ENCODE data around the gene NEURL1. TPM values are rescaled to one million over a fixed set of nuclear protein-coding genes. Genes with fewer than 3 reads are reported as not detected.

Gene NEURL1
- total RNA-seq, 4 donors from 2014 or later: 40.4 to 51.8 (median 45.8) TPM

DNA sequence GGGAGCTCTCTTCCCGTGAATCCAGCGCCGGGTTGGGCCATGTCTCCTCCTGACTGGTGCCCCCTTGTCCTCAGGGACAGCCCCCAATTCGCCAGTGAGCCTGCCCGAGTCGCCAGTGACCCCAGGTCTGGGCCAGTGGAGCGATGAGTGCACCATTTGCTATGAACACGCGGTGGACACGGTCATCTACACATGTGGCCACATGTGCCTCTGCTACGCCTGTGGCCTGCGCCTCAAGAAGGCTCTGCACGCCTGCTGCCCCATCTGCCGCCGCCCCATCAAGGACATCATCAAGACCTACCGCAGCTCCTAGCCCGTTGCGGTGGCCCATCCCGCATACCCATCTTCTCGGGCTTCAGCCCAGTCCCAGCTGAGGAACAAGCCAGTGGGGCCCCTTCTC is 96.6 kb downstream of the NEURL1 start:
- Histone ChIP-seq H3K4me3 (no peak overlapping the region), H3K36me3 (no peaks in the 10 kb centered on the region), H3K27me3 (no peaks in the 10 kb centered on the region), H3K4me1 (no peaks in the 10 kb centered on the region), H3K9me3 (no peaks in the 10 kb centered on the region), H3K27ac (no peak overlapping the region)
- TF ChIP-seq, protein P1, sequence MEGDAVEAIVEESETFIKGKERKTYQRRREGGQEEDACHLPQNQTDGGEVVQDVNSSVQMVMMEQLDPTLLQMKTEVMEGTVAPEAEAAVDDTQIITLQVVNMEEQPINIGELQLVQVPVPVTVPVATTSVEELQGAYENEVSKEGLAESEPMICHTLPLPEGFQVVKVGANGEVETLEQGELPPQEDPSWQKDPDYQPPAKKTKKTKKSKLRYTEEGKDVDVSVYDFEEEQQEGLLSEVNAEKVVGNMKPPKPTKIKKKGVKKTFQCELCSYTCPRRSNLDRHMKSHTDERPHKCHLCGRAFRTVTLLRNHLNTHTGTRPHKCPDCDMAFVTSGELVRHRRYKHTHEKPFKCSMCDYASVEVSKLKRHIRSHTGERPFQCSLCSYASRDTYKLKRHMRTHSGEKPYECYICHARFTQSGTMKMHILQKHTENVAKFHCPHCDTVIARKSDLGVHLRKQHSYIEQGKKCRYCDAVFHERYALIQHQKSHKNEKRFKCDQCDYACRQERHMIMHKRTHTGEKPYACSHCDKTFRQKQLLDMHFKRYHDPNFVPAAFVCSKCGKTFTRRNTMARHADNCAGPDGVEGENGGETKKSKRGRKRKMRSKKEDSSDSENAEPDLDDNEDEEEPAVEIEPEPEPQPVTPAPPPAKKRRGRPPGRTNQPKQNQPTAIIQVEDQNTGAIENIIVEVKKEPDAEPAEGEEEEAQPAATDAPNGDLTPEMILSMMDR (IDR thresholded peaks at IDR 0.05): no peak
- TF ChIP-seq POLR2A (IDR thresholded peaks at IDR 0.05): no peak
- DNase-seq: no peak

DNA sequence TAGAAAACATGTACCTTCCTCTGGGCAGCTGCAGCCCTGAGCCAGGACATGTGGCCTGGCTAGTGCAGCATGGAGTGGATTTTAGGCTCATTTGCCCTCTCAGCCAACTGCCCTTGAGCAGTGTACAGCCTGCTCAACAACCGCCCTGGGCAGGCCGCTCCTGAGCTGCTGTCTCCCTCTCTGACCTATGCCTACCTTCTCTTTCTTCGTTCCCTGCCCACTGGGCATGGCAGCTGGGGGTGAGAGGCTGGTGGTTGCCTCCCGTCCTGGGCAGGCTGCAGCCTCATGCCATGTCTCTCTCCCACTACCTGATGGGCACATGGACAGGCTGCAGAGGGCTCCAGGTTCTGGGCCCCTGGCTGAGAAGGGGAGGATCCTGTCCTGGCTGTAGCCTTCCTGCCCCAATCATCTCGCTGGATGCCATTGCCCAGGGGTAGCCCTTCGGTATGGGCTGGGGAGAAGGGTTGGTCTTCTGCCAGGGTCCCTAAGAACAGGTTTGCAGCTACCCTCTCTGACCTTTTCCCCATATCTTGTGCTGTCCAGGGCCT is 97.3 kb downstream of the NEURL1 start:
- Histone ChIP-seq H3K27me3 (no peaks in the 10 kb centered on the region), H3K4me3 (no peak overlapping the region), H3K9me3 (no peaks in the 10 kb centered on the region), H3K4me1 (no peaks in the 10 kb centered on the region), H3K36me3 (no peaks in the 10 kb centered on the region), H3K27ac (no peak overlapping the region)
- TF ChIP-seq, protein P1 (IDR thresholded peaks at IDR 0.05): no peak
- no peak for TF ChIP-seq POLR2A (IDR thresholded peaks at IDR 0.05)
- DNase-seq: no peak

DNA sequence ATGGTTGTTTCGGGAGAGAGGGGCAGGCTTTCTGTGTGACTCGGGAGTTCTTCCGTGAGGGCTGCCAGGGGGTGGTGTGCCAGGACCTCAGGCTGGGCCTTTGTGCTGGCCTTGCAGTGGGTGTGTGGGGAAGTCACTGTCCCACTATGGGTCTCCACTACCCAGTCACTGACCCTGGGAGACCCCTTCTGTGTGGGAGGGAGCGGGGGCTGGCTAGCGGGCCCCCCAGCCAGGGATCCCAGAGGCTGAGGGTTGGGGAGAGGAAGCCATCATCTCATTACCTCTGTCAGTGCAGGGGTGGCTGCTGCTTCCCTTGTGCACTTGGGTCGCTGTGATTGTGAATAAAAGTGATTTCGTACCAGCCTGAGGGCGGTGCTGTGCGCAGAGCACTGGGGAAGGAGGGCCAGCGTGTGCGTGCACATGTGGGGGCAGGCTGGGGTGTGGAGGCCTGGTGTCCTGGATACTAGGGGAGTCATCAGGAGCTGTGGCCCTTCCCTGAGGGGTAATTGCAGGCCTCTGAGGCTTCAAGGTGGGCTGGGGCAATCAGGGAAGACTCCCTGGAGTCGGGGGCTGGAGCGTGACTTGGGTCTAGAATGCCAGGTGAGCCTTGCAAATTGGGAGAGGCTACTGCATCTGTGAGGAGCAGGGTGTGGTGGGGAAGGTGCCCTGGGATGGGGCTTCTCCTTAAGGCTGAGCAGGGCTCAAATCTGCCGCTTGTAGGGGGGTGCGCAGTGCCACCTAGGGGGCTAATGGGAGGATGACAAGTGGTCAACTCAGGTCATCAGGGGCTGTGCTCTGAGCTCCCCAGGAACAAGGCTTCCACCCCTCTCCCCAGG is 98.9 kb downstream of the NEURL1 start:
- Histone ChIP-seq H3K36me3 (no peaks in the 10 kb centered on the region), H3K27me3 (no peaks in the 10 kb centered on the region)
- DNase-seq: peak in 2 of 3 donors; percentile 31 to 62

DNA sequence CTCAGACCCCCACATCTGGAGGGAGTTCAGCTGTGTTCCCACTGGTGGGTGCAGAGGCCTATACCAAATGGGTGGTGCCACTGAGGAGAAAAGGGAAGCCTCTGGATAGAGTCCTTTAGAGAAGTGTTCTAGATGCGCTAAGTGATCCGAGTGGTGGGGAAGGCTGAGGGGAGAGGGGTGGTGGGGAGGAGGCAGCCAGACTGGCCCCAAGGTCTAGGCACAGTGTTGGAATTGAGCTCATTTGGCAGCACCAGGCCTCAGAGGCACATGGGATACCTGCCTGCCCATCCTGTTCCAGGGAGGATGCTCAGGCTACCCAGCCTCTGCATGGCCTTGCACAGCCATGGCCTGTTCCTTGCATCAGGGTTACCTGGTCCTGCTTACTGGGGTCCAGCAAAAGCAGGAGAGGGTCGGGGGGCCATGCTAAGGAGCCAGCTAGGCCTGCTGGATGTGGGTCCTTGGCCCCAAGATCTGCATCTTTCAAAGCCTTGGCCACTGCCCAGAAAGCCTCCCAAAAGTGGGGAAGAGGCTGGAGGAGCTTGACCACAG is 99.6 kb downstream of the NEURL1 start:
- Histone ChIP-seq H3K27ac (no peak overlapping the region), H3K4me3 (no peak overlapping the region), H3K9me3 (no peaks in the 10 kb centered on the region), H3K27me3 (no peaks in the 10 kb centered on the region), H3K36me3 (no peaks in the 10 kb centered on the region), H3K4me1 (no peaks in the 10 kb centered on the region)
- DNase-seq: no peak
- TF ChIP-seq POLR2A (IDR thresholded peaks at IDR 0.05): no peak
- TF ChIP-seq, protein P1 (IDR thresholded peaks at IDR 0.05): no peak

More for the DNA sequence above, 98.9 kb downstream of the NEURL1 start:
- TF ChIP-seq, protein P1 (IDR thresholded peaks at IDR 0.05): peak in 5 of 6 experiments; percentile 23 to 57 (median 47)
- TF ChIP-seq POLR2A (IDR thresholded peaks at IDR 0.05): no peak
- Histone ChIP-seq H3K4me3 (no peak overlapping the region), H3K4me1 (no peaks in the 10 kb centered on the region), H3K27ac (no peak overlapping the region), H3K9me3 (no peaks in the 10 kb centered on the region)

DNA sequence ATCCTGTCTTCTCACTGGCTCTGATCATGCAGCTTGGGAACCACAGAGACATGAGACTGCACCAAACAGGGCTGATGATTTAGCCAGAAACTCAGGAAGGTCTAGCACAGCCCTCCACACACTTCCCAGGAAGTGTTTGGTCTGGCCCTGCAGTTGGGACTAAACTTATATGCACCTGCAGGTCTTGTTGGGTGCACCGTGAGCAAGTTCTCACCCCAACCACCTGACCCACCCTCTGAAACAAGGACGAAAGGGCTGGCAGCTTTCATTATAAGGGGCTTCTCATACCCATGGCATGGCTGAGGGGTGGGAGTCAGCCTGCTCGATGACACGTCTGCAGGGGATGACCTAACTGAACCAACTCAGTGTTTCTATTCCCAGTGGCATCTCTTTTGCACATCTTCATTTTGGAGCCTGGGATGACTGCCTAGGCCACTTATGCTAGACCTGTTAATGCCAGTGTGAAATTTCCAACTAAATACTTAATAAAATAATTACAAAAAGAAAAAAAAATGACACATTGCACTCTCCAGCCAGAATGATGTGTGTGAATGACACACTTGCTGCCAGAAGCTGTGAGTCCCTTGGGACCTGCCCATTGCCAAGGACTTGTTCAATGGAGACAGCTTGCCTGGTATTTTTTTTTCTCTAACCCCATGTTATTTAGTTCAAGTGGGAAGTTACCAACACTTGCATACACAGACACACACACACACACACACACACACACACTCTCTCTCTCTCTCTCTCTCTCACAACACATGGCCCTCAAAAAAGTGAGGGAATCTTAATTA is 102.6 kb downstream of the NEURL1 start:
- no peaks in the 10 kb centered on the region for H3K36me3 ChIP-seq
- H3K4me3 ChIP-seq: no peak overlapping the region
- DNase-seq: no peak
- H3K4me1 ChIP-seq: peaks cover 0 to 8% (median 0%) of the 10 kb centered on the region in 4 donors
- H3K27ac ChIP-seq: no peak overlapping the region
- no peaks in the 10 kb centered on the region for H3K9me3 ChIP-seq
- H3K27me3 ChIP-seq: no peaks in the 10 kb centered on the region
- TF ChIP-seq, protein P1 (IDR thresholded peaks at IDR 0.05): no peak
- TF ChIP-seq POLR2A (IDR thresholded peaks at IDR 0.05): no peak

Data from Peyer's patch (tissue), 4 donors.